GM18909 (cell line): Measurements from ENCODE around the gene WSCD2.

Experiments used
- ATAC-seq: cut with Tn5 transposase; IDR thresholded peaks from one replicate; pipeline ENCODE4 v1.9.1; 2021; ENCODE audit warnings: mild to moderate bottlenecking; ENCODE audit not compliant: unreplicated experiment, poor library complexity

WSCD2 gene

DNA sequence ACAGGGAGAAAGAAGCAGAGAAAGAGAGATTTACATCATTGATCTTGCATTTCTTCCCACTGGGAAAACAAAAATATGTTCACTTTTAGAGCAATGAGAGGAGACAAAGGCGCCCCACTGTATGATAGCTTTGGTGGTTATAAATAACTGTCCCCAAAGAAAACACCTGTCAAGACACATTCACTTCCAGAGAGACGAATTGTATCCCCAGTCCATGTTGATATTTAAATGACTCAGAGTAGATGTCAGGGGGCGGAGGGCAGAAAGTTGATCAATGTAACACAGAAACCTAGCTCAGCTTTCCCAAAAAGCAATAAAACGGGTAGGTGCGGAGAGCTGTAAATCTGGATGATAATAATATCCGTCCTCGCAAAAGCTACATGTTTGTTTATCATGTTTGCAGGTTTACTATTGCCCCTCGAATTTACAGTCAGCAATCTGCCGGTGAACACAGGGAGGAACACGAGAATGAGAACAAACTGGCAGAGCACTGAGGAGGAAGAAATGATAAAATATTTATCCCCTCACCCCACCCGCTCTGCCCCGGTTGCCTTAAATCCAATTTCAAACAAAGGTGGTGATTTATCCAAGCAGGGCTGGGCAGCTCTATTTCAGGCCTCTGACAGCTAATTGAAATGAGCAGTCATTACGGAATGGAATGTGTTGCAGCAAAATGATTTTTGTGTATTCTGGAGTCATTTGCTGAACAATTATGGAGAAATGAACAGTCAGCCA lies 125.6 kb downstream of the WSCD2 start:
- no peak for ATAC-seq

DNA sequence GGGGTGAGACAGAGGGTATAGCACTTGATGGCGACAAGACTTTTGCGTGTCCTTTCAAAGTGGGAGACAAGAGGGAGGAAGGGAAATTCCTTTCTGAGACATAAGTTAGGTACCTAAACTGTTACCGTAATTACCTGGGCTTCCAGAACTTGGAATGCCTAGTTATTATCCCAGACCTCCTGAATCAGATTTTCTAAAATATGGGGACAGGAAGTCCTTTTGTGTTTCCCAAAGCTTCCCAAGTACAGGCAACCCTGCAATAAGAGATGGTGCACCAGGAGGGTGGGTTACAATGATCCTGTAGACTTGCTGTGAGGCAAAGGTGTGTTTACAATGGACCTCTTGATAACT lies 126.1 kb downstream of the WSCD2 start:
- ATAC-seq, result no peak

DNA sequence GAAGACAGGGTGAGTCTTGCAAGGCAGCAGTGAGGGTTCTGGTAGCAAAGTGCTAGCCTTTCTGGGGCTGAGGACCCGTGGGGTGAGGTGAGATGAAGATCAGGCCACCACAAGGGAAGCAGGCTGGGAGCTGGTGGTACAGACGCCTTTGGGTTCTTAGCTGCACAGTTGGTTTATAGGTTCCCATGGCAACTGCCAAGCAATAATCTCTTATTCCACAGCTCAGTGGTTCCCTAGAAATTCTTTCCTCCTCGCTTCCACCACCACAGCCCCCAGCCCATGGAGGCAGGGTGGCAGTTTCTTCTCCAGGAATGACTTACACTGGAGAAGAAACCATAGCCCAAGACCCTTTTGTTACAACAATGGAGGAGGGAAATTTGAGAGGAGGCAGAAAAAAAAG lies 127.9 kb downstream of the WSCD2 start:
- no peak for ATAC-seq

DNA sequence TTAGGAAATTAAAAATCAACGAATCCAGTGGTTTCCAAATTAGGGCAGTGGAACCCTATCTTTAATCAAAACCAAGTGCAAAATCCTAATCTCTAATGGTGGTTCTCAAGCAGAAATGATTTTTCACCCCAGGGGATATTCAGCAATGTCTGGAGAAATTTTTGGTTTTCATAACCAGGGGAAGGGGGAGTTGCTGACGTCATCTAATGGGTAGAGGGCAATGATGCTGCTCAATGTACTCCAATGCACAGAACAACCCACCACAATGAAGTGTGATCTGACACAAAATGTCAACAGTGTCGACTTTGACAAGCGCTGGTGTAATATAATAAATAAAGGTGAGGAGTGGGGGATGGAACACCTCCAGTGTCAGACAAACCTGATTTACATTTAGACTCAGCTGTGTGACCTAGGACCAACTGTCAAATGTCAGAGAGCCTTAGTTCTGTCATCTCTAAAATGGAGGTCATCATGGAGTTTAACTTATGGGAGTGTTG lies 128.6 kb downstream of the WSCD2 start:
- no peak for ATAC-seq

DNA sequence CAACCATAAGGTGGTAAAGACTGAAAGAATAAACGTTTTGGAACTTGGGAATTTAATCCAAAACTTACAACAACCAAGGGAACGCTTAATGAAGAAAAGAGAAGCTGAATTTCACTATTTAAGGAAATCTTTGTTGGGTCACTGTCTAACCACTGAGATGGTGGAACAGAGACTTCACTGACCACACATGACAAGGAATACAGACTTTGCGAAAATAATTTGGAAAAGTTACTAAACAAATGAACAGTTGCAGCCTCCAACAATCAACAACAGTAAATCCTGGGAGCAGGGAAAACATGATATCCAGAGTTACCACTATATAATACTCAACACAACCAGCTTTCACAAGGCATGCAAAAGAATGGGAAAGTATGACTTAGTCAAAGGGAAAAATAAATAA lies 131.0 kb downstream of the WSCD2 start:
- no peak for ATAC-seq

DNA sequence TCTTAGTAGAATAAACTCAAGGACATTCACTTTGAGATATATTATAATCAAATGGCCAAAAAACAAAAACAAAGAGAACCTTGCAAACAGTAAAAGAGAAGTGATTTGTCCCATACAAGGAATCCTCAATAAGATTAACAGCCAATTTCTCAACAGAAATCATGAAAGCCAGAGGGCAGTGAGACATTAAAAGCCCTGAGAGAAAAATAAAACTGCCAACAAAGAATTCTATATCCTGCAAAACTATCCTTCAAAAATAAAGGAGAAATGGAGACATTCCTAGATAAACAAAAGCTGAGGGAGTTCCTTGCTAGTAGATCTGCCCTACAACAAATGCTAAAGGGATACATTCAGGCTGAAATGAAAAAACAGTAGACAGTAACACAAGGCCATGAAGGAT lies 131.9 kb downstream of the WSCD2 start:
- no peak for ATAC-seq

DNA sequence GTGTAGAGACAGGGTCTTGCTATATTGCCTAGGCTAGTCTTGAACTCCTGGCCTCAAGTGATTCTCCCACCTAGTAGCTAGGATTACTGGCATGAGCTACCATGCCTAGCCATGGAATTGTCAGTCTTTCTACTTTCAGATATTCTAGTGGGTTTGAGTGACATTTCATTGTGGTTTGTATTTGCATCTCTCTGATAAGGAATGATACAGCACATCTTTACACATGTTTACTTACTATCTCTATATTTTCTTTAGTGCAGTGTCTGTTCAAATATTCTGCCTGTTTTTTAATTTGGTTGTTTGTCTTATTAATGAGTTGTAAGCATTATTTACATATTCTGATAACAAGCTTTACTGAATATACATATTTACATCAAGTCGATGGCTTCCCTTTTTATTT lies 136.4 kb downstream of the WSCD2 start:
- ATAC-seq, result no peak

DNA sequence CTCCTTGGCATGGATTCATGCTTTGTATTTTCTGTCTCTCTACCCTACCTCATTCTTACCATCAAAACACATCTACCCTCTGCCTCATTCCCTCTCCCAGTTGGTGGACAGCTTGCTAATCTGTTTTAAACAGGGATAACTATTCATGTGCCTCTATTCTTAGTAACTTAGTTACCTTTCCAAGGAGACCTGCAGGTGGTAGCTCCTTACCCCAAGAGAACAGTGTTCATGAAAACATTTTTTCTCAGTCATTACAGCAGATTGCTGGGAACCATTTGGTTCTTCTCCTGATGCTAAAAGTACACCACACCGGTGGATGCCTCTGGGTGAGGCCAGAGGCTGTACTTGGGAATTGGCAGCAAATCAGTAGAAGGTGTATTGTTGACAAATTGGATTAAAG lies 137.0 kb downstream of the WSCD2 start:
- no peak for ATAC-seq

DNA sequence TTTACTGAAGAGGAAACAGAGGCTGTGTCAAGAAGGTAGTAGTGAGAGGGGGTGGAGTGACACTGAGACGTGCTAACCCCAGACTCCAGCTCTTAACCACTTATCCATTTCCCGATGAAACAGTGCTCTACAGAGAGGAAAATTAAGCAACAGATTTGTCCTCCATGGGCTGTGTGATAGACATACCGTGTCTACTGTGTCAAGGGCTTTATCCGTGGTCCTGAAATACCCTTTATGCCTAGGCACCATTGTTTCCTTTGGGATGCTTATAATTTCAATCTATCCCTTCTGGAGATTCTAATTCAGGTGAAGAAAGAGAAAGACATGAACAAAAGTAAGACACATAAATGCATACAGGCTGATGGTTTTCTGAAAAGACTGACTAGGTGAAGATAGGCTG lies 138.4 kb downstream of the WSCD2 start:
- no peak for ATAC-seq

DNA sequence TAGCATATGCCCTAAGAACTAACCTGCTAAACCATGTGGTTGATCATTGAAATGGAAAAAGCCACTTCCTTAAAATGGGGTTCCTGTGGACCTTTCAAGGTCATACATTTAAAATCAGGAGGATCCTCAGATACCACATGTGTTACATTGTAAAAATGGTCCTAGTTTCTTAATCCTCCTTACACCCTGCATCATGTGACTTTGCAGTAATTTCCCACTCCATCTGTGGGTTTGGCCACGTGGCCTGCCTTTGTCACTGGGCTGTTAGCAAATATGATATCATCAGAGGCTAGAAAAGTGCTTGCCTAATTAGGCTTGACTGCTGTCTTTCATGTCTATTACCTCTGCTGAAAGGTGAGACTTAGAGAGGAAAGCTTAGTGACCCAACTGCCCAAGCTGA lies 139.3 kb downstream of the WSCD2 start:
- no peak for ATAC-seq

DNA sequence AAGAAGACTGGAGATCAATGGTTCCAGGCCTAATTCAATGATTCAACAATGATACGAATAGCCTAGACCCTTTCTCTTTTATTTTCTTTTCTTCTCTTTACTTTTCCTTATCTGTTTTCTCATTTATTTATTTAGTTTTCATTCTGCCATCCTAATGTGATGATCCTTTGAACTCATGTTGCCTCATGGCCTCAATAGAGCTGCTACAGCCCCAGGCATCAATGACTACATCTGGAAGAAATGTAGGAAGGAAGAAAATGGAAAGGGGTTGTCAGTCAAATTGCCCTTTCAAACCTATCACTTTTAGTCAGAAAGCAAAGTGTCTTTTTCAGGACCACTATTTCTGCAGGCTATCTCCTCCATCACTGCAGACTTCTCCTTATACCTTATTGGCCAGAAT lies 140.1 kb downstream of the WSCD2 start:
- no peak for ATAC-seq

DNA sequence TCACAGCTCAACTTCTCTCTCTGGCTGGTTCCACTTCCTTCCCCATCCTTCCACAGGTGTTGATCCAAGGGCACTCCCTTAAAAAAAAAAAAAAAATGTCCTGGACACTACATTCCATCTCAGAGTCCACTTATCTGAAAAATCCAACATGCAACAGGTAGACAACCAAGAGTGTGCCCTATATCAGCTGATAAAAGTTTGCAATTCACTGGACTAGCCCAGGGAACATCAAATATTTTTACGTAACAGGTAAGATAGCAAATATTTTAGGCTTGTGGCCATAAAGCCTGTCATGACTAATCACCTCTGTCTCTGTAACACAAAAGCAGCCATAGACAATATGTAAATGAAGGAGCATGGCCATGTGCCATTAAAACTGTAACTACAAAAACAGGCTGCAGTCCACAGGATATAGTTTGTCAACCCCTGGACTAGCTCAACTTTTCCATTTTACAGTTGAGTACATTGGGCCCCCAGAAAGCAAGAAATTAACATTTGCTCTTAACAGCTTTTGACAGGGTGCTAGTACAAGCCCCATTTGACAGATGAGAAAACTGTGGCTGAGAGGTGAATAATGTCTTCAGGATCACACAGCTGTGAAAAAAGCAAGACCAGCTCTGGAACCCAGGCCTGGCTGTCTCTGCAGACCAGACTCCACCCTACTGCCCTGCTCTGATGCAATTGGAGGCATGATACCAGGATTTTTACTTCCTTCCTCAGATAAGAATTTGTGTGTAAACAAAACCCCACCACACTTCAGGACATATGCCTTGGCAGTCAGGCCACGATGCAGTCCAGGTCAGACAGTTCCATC lies 141.2 kb downstream of the WSCD2 start:
- no peak for ATAC-seq

DNA sequence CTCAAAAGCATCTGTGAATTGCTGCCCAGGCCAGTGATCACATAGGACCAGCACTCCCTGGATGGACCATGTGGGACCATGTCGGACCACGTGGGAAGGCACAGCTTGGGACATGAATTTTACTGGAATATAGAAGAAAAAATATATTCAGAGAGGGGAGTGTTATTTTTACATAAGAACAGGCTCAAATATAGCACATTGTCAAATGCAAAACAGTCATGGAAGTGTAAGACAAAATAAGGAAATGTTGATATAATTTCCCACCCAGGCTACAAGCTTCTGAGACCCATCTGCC lies 141.7 kb downstream of the WSCD2 start:
- no peak for ATAC-seq

DNA sequence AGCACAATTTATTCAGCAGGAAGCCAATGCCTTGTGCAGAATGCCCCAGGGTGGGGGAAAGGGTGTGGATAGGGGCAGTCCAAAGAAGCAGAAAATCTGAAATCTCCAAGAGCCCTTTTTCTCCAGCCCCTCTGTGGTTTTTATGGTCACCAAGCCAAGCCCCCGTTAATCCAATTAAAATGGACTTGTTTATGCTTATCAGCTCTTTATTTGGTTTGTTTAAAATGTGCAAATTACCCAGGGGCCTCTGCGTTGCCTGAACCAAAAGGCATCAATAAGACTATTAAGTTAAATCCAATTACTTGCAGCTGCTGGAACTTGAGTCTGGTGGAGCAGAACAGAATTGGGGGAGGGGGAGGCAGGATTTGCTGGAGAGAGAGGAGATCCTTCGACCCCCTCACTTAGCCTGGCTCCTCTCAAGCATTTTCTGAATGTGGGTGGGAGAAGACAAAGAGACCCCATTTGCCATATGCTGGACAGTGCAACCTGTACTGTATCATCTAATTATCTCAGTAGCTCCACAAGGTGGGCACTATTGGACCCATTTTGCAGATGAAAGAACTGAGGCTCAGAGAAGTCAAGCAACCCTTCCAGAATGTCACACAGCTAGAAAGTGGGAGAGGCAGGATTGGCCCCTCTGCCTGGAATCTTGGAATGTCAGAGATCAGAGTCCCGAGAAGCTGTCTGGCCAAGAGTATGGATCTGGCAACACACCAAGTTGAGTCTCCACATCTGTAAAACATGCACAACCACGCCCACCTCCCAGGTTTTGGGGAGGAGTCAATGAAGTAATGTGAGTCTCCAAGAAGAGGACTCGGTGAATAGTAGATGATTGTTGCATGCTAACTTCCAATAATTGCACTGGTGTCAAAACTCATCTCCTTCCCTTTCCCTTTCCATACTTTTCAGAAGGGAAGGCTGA lies 143.1 kb downstream of the WSCD2 start:
- no peak for ATAC-seq

DNA sequence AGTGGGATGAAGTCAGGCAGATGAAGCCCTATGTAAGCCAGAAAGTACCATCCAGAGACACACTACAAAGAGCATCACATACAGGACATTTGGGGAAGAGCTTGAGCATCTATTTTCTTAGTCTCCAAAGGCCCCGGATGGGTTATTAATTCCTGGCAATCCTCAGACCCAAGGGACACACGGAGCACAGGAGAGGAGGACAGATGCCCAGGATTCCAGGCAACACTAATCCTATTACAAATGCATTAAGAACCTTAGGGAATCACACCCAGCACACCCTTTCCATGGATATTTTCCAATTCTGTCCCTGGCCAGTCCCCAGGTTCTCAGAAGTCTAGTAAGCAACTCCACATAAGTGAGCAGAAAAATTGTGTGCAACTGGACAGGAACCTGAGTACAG lies 144.1 kb downstream of the WSCD2 start:
- no peak for ATAC-seq

DNA sequence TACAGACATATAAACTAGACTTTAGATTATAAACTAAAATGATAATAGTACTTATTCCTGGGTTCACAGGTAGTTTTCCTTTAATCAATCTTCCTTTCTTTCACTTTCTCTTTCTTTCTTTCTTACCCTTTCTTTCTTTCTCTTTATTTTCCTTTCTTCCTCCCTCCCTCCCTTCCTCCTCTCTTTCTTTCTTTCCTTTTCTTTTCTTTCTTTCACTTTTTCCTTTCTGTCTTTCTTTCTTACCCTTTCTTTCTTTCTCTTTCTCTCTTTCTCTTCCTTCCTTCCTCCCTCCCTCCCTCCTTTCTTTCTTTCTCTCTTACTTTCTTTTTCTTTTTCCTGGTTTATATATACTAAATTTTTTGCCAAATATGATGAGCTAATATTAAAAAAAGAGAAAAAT lies 148.5 kb downstream of the WSCD2 start:
- ATAC-seq, result no peak

DNA sequence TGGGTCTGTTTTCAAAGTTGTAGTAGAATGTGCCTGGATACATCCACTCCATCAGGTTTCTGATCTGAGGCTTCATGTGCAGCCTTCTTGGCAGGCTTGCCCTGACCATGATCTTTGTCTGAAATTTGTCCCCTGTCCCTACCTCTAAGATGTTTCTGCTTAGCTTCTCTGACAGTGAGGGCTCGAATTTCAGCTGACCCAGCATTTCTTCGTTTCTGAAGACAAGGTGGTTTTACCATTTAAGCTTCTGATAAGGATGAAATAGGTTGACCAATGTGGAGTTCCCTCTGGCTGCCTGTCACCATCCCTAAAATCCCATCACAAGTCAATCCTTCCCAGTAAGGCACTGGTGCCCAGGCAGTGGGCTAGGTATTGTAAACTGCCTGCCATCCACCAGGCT lies 153.1 kb downstream of the WSCD2 start:
- ATAC-seq, result no peak

DNA sequence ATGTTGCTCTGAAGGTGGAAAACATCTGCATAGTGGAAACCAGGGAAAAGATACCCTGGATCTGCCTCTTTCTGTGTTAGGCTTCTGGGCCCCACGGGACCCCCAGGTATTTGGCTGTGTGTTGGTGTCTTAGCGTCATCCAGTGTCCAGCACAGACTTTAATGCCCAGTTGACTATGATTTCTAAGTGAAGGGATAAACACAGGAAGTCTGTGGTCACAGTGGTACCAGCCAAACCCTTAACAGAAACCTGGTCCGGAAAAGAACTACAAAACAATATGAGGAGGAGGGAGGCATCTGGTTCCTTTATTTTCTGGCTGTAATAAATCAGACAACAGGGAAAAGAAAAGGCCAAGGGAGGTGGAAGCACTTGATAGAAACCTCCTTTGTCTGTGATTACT lies 153.6 kb downstream of the WSCD2 start:
- no peak for ATAC-seq

DNA sequence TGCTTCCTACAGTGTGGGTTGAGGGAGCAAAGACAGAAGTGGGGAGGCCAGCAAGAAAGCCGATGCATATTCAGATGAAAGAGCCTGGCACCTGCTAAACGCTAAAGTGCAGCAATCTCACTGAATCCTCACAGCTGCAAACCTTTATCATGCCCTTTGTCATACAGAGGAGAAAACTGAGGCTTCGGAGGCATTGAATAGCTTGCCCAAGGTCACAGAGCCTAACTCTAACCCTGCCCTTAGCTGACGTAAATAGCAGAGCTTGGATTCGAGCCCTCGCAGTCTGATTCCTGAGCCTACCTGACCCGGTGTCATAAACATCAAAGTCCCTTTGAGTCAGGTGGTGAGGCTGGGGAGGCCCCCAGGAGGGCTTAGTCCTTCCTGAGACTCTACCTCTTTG lies 155.1 kb downstream of the WSCD2 start:
- ATAC-seq, result no peak

DNA sequence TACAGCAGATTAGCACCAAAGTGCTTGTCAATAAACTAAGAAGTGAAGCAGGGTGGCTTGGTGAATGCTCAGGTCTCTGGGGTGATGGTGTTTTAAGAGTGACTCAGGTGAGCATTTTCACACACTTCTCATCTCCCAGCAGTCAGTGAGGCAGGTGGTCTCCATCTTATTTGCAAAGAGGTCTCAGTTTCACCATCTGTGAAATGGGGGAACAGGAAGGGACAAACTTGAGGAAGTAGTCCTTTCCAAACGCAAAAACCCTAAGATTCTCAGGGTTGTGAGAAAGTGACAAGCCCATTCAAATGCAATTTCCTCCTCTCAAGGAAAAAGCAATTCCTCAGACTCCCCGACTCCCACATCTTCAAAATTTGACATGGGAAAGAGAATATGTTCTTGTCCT lies 155.9 kb downstream of the WSCD2 start:
- no peak for ATAC-seq

DNA sequence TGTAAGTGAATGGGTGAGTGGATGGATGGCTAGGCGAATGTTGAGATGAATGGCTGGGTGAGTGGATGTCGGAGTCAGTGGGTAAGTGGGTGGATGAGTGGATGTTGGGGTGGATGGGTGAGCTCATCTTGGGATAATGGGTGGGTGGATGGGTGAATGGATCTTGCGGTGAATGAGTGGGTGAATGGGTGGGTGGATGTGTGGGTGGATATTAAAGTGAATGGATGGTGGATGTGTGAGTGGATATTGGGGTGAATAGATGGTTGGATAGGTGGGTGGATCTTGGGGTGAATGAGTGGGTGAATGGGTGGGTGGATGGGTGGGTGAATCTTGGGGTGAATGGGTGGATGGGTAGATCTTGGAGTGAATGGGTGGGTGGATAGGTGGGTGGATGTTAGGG lies 158.1 kb downstream of the WSCD2 start:
- ATAC-seq, result no peak
